ENCODE measurements around the gene ADGRG7.
A peak's percentile ranks its signal among the peaks of the same experiment; 100 is the strongest.

The ADGRG7 gene

DNA sequence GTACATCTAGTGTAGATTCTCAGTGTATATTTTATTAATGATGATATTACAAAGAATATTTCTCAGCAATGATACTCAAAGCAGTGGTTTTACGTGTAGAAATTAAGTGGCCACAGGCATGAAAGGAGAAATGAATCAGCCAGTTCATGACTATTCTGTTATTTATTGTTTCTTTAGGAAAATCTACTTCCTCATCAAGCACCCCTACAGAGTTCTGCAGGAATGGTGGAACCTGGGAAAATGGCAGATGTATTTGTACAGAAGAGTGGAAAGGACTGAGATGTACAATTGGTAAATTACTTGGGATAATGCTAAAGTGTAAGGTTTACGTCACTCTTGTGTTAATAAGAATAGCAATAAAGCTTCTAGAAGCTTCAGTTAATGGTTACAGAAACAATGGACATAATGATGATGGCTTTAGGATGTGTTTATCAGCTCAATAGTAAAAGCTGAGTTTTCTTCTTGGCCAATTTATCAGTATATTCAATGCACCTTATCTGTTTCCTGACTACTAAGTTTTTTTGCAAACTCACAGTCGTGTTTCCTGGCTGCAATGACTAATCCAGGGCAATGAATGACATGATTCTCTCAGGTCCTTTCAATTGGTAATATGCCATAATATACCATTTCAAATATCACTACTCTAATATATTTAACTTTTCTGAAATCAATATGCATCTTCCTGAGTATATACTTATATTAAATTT, 20.2 kb downstream of the ADGRG7 start:
- no peak overlapping the region for H3K4me3 ChIP-seq (replicated peaks; ENCODE audit: low read depth, low read length)
- TF ChIP-seq, protein P1, sequence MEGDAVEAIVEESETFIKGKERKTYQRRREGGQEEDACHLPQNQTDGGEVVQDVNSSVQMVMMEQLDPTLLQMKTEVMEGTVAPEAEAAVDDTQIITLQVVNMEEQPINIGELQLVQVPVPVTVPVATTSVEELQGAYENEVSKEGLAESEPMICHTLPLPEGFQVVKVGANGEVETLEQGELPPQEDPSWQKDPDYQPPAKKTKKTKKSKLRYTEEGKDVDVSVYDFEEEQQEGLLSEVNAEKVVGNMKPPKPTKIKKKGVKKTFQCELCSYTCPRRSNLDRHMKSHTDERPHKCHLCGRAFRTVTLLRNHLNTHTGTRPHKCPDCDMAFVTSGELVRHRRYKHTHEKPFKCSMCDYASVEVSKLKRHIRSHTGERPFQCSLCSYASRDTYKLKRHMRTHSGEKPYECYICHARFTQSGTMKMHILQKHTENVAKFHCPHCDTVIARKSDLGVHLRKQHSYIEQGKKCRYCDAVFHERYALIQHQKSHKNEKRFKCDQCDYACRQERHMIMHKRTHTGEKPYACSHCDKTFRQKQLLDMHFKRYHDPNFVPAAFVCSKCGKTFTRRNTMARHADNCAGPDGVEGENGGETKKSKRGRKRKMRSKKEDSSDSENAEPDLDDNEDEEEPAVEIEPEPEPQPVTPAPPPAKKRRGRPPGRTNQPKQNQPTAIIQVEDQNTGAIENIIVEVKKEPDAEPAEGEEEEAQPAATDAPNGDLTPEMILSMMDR (IDR thresholded peaks at IDR 0.05; ENCODE audit: low read length, missing control alignments) = no peak
- no peak for DNase-seq (ENCODE audit: low read depth)

DNA sequence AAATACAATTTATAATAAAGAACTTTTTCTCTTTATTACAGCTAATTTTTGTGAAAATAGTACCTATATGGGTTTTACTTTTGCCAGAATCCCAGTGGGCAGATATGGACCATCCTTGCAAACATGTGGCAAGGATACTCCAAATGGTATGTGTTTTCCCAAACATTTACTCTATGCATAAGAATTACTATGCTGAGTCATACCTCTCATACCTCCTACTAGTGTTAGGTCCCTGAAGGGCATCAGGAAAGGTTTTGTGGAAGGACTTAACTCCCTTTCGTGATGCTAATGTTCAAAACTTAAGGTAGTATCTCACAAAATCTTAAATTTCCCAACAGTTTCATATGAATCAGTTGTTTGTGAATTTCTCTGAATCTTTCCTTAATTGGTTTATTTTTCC, 21.3 kb downstream of the ADGRG7 start:
- TF ChIP-seq, protein P1 (IDR thresholded peaks at IDR 0.05; ENCODE audit: low read length, missing control alignments) = no peak
- no peak for DNase-seq (ENCODE audit: low read depth)
- H3K4me3 ChIP-seq (replicated peaks; ENCODE audit: low read depth, low read length) = no peak overlapping the region

DNA sequence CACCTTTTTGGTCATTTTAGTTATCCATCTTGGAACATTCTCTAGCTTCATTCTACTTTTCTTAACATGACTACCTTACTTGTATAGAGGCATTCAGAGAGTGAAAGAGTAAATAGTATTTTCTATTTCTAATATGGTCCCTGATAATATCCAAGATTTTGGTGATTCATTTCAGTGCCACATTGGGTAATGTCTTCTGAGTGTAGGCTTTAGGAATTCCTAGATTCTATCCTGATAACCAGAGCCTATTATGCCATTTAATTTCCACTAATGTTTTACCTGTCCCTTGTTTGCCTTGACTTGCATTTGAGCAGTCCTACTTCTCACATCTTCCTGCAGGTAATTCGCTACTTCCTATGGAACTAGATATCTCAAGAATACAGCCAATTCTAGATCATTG, 21.8 kb downstream of the ADGRG7 start:
- H3K4me3 ChIP-seq (replicated peaks; ENCODE audit: low read depth, low read length) = no peak overlapping the region
- TF ChIP-seq, protein P1 (IDR thresholded peaks at IDR 0.05; ENCODE audit: low read length, missing control alignments) = no peak
- no peak for DNase-seq (ENCODE audit: low read depth)

DNA sequence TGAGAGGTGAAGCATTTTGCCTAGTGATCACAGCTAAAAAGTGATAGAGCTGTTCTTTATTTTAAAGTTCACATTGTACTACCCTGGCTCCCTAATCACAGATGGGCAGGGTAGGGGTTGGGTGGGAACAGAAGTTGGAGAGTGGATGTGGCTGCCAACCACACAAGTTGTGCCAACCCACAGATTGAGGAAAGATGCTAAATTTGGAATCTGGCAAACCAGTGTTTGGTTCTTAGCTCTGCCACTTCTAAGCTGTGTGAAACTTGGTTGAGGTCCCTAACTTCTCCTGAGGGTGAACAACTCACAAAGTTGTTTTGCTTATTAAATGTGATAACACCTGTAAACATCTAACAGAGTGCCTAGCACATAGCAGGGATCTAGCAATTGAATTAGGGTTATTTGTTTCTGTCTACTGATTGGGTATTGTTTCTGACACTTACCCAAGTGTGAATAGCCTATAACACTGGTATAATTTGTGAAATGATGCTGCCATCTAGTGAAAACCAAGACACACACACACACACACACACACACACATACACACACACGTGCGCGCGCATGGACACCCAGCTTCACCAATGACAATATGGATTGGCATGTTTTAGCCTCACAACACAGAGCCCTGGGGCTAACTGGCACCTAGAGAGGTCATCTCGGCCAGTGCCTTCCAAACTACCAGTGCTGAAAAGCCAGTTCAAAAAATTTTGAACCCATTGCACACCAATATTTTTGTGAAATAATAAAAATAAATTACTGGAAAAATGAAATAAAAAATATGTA, 25.3 kb downstream of the ADGRG7 start:
- peak; percentile 25 for DNase-seq (ENCODE audit: low read depth)
- no peak overlapping the region for H3K4me3 ChIP-seq (replicated peaks; ENCODE audit: low read depth, low read length)
- TF ChIP-seq, protein P1 (IDR thresholded peaks at IDR 0.05; ENCODE audit: low read length, missing control alignments) = no peak

DNA sequence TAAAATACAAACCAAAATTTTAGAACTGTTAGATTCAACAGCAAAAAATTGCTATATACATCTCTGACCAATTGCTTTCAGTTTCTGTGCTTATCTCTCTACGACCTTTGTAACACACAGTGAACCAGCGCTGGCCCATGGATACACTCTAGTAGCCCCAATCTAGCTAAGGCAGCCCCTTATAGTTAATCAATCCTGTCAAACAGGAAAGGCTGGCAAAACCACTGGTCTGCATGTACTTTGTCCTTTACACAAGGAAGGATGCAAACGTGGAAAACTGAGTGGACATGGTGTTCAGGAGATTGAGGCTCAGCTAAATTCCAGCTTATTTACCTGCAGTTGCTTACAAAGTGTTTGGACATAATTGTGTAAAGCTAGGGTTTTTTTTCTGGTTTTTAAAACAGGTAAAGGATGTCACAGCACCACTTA, 25.9 kb downstream of the ADGRG7 start:
- H3K4me3 ChIP-seq (replicated peaks; ENCODE audit: low read depth, low read length) = no peak overlapping the region
- no peak for DNase-seq (ENCODE audit: low read depth)
- TF ChIP-seq, protein P1 (IDR thresholded peaks at IDR 0.05; ENCODE audit: low read length, missing control alignments) = no peak

DNA sequence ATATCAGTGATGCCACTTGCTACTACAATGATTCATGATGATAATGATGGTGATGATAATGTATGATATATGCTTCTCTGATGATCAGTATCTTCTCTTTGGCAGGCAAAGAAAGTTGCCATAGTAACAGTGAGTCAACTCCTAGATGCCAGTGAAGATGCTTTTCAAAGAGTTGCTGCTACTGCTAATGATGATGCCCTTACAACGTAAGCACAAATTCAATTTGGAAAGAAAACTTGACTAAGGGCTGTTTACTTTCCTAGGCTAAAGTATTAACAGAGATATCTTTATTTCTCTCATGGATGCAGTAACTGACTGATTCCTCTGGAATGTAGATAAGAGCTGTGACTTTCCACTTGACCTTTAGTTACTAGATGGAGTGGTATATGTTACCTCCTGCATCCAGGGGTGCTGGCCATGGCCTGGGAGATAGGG, 27.8 kb downstream of the ADGRG7 start:
- TF ChIP-seq, protein P1 (IDR thresholded peaks at IDR 0.05; ENCODE audit: low read length, missing control alignments) = no peak
- DNase-seq (ENCODE audit: low read depth) = no peak
- no peak overlapping the region for H3K4me3 ChIP-seq (replicated peaks; ENCODE audit: low read depth, low read length)

Data from fibroblast of pulmonary artery (primary cell).